ENCODE results near the gene RGS14. TPM values are rescaled to one million over a fixed set of nuclear protein-coding genes. Genes with fewer than 3 reads are reported as not detected.

Gene RGS14
- total and polyA plus RNA-seq, 8 donors = 4.2 to 100 (median 19.0) TPM; not detected in 1

- Histone ChIP-seq H3K9me3 (no peaks in the 10 kb centered on the region), H3K27ac (peak overlapping the region; percentile 50 to 74 (median 68)), H3K4me1 (peaks cover 37 to 64% (median 52%) of the 10 kb centered on the region in 4 donors), H3K27me3 (no peaks in the 10 kb centered on the region), H3K4me3 (peak overlapping the region; percentile 32 to 55 (median 44)), H3K36me3 (peaks cover 0 to 9% (median 2%) of the 10 kb centered on the region in 4 donors)
- intact Hi-C loops (cut with DNase I; ENCODE audit: low total_unique reads) = loop anchor here (10.0 kb wide), 1 partner anchor 47 kb away; no protein-coding TSS in a partner anchor
- TF ChIP-seq EP300 (IDR thresholded peaks at IDR 0.05) = no peak
- TF ChIP-seq POLR2AphosphoS5 (IDR thresholded peaks at IDR 0.05) = no peak
- no peak for TF ChIP-seq CTCF (IDR thresholded peaks at IDR 0.05)
- TF ChIP-seq POLR2A (IDR thresholded peaks at IDR 0.05) = no peak
- no peak for DNase-seq
- 49 to 72% (median 57%) methylated on average over 12 to 26 of the region's 26 CpGs for WGBS, 5 donors
Measured at GRCh38 chr5:177371120-177372033, 13.7 kb downstream of the RGS14 start.

DNA sequence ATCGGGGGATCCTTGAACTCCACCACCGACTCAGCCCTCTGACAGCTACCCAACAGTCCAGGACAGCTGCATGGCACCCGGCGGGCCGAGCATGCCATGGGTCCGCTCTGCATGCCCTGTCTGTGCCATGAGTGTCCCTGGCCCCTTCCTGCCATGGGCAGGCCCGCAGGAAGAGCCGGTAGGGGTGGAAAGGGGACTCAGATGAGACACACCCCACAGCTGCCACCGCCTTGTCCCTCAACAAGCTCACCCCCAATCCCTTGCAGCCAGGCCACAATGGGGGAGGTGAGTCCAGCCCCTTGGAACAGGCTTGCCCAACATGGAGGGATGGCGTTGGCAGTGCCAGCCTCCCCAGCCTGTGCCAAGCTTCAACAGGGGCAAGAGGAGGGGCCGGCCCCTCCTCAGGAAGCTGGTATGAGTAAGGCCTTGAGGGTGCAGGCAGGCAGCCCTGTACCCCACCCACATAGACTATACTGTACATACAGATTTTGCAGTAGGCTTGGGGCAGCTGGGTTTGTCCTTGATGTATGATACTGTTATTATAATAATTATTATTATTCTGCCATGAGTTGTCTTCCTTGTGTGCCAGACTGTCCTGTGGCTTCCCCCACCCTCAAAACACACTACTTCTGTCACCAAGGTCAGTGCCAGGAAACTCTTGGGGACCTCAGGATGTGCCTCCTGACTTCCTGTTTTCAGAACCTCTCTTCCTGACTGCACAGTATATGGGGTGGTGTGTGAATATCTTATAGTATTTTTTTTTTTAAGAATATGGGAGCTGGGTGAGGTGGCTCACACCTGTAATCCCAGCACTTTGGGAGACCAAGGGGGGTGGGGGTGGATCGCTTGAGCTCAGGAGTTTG is 14.5 kb downstream of the RGS14 start:
- WGBS, 5 donors = 86 to 91% (median 89%) methylated on average over 6 to 12 of the region's 12 CpGs
- Histone ChIP-seq H3K36me3 (peaks cover 0 to 9% (median 2%) of the 10 kb centered on the region in 4 donors), H3K27me3 (no peaks in the 10 kb centered on the region), H3K27ac (peak overlapping the region in 3 of 5 donors; percentile 46 to 74 (median 51)), H3K9me3 (no peaks in the 10 kb centered on the region), H3K4me3 (peak overlapping the region in 1 of 4 donors; percentile 40), H3K4me1 (peaks cover 30 to 55% (median 45%) of the 10 kb centered on the region in 4 donors)
- no peak for DNase-seq
- TF ChIP-seq EP300 (IDR thresholded peaks at IDR 0.05) = no peak
- TF ChIP-seq POLR2AphosphoS5 (IDR thresholded peaks at IDR 0.05) = no peak
- no peak for TF ChIP-seq CTCF (IDR thresholded peaks at IDR 0.05)
- TF ChIP-seq POLR2A (IDR thresholded peaks at IDR 0.05) = no peak
- intact Hi-C loops (cut with DNase I; ENCODE audit: low total_unique reads) = loop anchor here (10.0 kb wide), 1 partner anchor 47 kb away; no protein-coding TSS in a partner anchor

DNA sequence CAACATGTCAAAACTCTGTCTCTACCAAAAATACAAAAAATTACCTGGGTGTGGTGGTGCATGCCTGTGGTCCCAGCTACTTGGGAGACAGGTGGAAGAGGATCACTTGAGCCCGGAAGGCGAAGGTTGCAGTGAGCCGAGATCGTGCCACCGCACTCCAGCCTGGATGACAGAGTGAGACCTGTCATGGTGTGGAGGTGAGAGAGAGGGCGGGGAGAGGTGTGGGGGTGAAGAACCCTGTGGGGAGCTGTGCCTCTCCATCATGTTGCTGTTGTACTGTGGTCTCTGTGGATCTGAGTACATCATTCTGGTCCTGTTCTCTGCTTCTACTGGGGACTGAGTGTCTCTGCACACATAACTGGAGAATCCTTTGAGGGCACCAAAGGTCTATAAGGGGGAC is 15.2 kb downstream of the RGS14 start:
- DNase-seq = no peak
- 82 to 98% (median 87%) methylated on average over 6 of the region's 6 CpGs for WGBS, 5 donors
- Histone ChIP-seq H3K4me1 (peaks cover 24 to 48% (median 39%) of the 10 kb centered on the region in 4 donors), H3K27me3 (no peaks in the 10 kb centered on the region), H3K4me3 (no peak overlapping the region), H3K36me3 (peaks cover 0 to 5% (median 2%) of the 10 kb centered on the region in 4 donors), H3K27ac (peak overlapping the region in 2 of 5 donors; percentile 51 to 74), H3K9me3 (no peaks in the 10 kb centered on the region)
- intact Hi-C loops (cut with DNase I; ENCODE audit: low total_unique reads) = loop anchor here (10.0 kb wide), 1 partner anchor 48 kb away; no protein-coding TSS in a partner anchor
- no peak for TF ChIP-seq CTCF (IDR thresholded peaks at IDR 0.05)

- Histone ChIP-seq H3K4me1 (peaks cover 24 to 43% (median 36%) of the 10 kb centered on the region in 4 donors), H3K27me3 (no peaks in the 10 kb centered on the region), H3K4me3 (no peak overlapping the region), H3K9me3 (no peaks in the 10 kb centered on the region), H3K27ac (no peak overlapping the region), H3K36me3 (peaks cover 0 to 5% (median 0%) of the 10 kb centered on the region in 4 donors)
- 58 to 59% (median 58%) methylated on average over 6 of the region's 6 CpGs for WGBS, 5 donors
- intact Hi-C loops (cut with DNase I; ENCODE audit: low total_unique reads) = loop anchor here (10.0 kb wide), 1 partner anchor 49 kb away; no protein-coding TSS in a partner anchor
- no peak for DNase-seq
- TF ChIP-seq POLR2A (IDR thresholded peaks at IDR 0.05) = no peak
- TF ChIP-seq CTCF (IDR thresholded peaks at IDR 0.05) = no peak
- TF ChIP-seq POLR2AphosphoS5 (IDR thresholded peaks at IDR 0.05) = no peak
Measured at GRCh38 chr5:177373806-177374205, 16.1 kb downstream of the RGS14 start.
